Motor neuron (in vitro differentiated cells): ENCODE measurements around the gene MORC2. TPM values are rescaled to one million over a fixed set of nuclear protein-coding genes. Genes with fewer than 3 reads are reported as not detected.

Source experiments
- ATAC-seq, 8 experiments: fragments of 200-7000 bp; cut with Tn5 transposase; replicated peaks in 6 of 8; 2 replicates each; pipeline ENCODE4 v1.8.0; 2021; ENCODE audit warnings: mild to moderate bottlenecking in 8 of 8, moderate library complexity in 8 of 8
- H3K27ac ChIP-seq, 2 donors: fragments of 250-450 bp; sonication (Bioruptor Pico); 2 replicates each; pipeline ENCODE4 v1.9.0; 2021; ENCODE audit warnings: antibody characterized with exemption in 2 of 2, mild to moderate bottlenecking in 2 of 2, moderate library complexity in 1 of 2
- H3K4me1 ChIP-seq, 2 donors: fragments of 250-450 bp; sonication (Bioruptor Pico); replicated peaks in 1 of 2; 2 replicates each; pipeline ENCODE4 v1.6.1; 2021; ENCODE audit warnings: antibody characterized with exemption in 2 of 2, mild to moderate bottlenecking in 2 of 2, moderate library complexity in 1 of 2
- H3K4me3 ChIP-seq, 5 donors: fragments of 250-450 bp; sonication (Bioruptor Pico); 2 replicates each; pipeline ENCODE4 v1.9.0; 2021; ENCODE audit warnings: antibody characterized with exemption in 5 of 5, mild to moderate bottlenecking in 5 of 5, moderate library complexity in 4 of 5
- WGBS, 10 experiments: fragments of 450-650 bp; shearing (Covaris generic); methylation state at CpG; one replicate each; pipeline ENCODE4 v1.0.0; 2022; 5-methylcytosine and 5-hydroxymethylcytosine counted together
- in situ Hi-C, 9 experiments: fragments of 400-800 bp; cut with MboI; loops; one replicate each; pipeline ENCODE4 v1.15.0; 2021; ENCODE audit warnings: low sequenced_read_pairs in 9 of 9, low pct_unique_long_range_greater_than_20kb in 2 of 9; ENCODE audit not compliant: unreplicated experiment in 9 of 9
- total RNA-seq, 8 experiments: library from RNA; unstranded; fragments of 300-600 nt; gene quantifications; 2 replicates each; pipeline versions ENCODE4 v1.2.3 to v1.2.4, GENCODE V29; 2022

The MORC2 gene
- total RNA-seq, 8 experiments from 2014 or later, result 17.5 to 38.5 (median 28.3) TPM

GRCh38 chr22:30882184-30882717, 86.3 kb downstream of the MORC2 start:
- 60 to 100% (median 84%) methylated on average over 1 to 5 of the region's 6 CpGs; no CpG with 5 or more reads in 2 of the 10 experiments for whole genome bisulfite sequencing, 10 experiments
- Histone ChIP-seq H3K4me3 (no peak overlapping the region), H3K4me1 (peaks cover 32 to 40% of the 10 kb centered on the region in 2 donors), H3K27ac (no peak overlapping the region)
- peak in 2 of 8 experiments; percentile 13 to 49 for ATAC-seq
- in situ Hi-C loops, result loop anchor here in 1 of 9 experiments (25.0 kb wide), 1 partner anchor 120 kb away; no protein-coding TSS in a partner anchor

DNA sequence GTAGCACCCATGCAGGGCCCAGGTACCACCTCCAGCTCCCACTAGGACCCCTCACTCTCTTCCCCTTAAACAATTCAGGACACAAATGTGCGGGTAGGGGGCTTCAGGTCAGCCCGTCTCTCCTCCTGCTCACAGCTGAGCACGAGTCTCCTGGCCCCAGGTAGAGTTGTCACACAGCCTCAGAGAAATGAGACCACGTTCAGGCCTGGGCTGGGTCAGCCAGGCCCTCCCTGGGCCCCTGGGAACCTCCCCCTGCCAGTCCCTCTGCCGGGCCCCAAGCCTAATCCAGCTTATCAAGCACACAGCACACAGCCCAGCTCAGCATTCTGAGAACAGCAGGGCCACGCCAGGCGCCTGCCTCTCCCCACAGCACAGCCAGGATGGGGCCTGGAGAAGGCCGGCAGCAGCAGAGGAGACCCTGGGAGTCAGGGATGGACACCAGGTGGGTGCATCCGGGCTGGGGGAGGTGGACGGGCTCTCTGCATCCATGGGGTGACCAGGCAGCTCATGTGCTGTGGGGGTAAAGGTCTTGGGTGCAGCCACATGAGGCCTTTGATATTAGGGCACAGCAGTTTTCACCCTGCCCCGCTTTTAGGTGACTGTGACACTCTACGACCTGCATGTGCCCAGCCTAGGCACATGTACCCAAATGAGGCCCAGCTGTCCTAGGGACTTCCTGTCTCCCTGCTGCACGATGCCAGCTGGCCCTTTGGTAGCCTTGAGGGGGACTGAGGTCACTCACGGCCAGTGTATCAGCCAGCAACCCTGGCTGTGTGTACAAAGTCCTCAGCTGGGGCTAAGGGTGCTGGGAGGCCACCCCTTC, 87.0 kb downstream of the MORC2 start:
- in situ Hi-C loops, result loop anchor here in 1 of 9 experiments (25.0 kb wide), 1 partner anchor 119 kb away; no protein-coding TSS in a partner anchor
- H3K4me3 ChIP-seq, result no peak overlapping the region
- H3K4me1 ChIP-seq, result peaks cover 38 to 42% of the 10 kb centered on the region in 2 donors
- H3K27ac ChIP-seq, result no peak overlapping the region
- WGBS, 10 experiments, result 0 to 94% (median 87%) methylated on average over 1 to 4 of the region's 14 CpGs; no CpG with 5 or more reads in 6 of the 10 experiments
- peak in 7 of 8 experiments; percentile 55 to 82 (median 76) for ATAC-seq

GRCh38 chr22:30880847-30881246, 87.7 kb downstream of the MORC2 start:
- in situ Hi-C loops, result loop anchor here in 1 of 9 experiments (25.0 kb wide), 1 partner anchor 119 kb away; no protein-coding TSS in a partner anchor
- H3K4me1 ChIP-seq, result peaks cover 46 to 47% of the 10 kb centered on the region in 2 donors
- WGBS, 10 experiments, result no CpG with 5 or more reads among the region's 5 CpGs
- no peak overlapping the region for H3K27ac ChIP-seq
- no peak for ATAC-seq
- no peak overlapping the region for H3K4me3 ChIP-seq

DNA sequence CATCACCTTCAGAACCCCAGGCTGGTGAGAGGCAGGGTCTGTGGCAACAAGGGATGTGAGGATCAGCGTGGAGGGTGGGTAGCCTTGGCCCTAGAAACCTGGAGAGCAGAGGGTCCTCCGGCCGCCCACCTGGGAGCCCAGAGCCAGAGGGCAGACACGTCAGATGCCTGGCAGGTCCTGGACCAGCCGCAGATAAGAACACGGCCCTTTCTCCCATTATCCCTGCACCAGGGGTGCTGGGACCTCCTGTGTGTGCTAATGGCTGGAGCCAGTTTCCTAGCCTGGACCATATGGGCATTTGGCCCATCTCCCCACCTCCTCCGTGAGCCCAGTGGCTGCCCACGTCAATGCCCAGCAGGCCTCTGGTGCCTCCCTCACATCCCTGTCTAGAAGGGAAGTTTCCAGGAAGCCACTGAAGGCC, 88.4 kb downstream of the MORC2 start:
- in situ Hi-C loops, result loop anchor here in 1 of 9 experiments (25.0 kb wide), 1 partner anchor 118 kb away; no protein-coding TSS in a partner anchor
- 88 to 100% (median 100%) methylated on average over 1 to 5 of the region's 8 CpGs; no CpG with 5 or more reads in 6 of the 10 experiments for WGBS, 10 experiments
- no peak overlapping the region for H3K4me3 ChIP-seq
- peaks cover 46 to 51% of the 10 kb centered on the region in 2 donors for H3K4me1 ChIP-seq
- no peak for ATAC-seq
- no peak overlapping the region for H3K27ac ChIP-seq

- 0 to 83% (median 72%) methylated on average over 1 to 2 of the region's 8 CpGs; no CpG with 5 or more reads in 7 of the 10 experiments for WGBS, 10 experiments
- no peak overlapping the region for H3K27ac ChIP-seq
- H3K4me1 ChIP-seq, result peaks cover 46 to 51% of the 10 kb centered on the region in 2 donors
- H3K4me3 ChIP-seq, result no peak overlapping the region
- in situ Hi-C loops, result loop anchor here in 1 of 9 experiments (25.0 kb wide), 1 partner anchor 117 kb away; no protein-coding TSS in a partner anchor
- ATAC-seq, result no peak
Observed at GRCh38 chr22:30879415-30879797, 89.2 kb downstream of the MORC2 start.

DNA sequence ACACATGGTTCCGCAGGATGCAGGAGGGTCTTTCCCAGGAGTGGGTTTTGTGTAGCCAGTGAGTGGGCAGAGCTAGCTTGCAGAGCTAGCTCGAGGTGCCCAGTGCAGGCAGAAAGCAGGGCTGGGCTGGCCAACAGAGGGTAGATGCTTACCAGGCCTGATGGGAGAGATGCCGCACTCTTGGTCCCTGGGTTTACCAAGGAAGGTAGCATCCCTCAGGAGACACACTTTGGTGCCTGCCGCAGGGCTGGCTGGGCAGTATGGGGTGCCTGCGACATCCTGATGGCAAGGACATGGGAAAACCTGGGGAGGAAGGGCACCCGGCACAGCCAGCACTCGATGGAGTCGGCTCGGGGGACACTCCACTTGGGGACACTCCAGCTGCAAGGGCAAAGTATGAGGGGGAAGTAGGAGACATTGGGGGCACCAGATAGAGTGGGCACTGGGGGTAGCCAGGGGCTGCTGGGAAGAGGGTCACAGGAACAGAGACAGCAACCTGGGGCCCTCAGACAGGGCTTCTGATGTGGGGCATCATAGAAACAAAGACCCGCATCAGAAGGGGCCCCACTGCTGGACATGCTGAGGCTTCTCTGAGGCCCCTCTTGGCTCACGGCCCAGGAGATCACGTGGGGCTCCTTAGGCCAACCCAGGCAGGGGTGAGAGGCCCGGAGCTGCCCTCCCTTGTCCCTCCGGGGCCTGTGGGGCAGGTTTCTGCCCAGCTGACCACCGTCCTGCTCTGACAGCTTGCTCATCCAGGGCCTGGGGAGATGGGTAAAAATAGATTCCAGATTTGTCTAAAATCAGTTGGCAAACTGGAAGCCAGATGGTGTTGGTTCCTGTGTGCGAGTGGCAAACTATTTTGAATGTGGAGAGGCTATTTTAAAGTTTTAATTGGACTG, 89.8 kb downstream of the MORC2 start:
- no peak overlapping the region for H3K27ac ChIP-seq
- 40 to 83% (median 60%) methylated on average over 1 to 3 of the region's 16 CpGs; no CpG with 5 or more reads in 6 of the 10 experiments for WGBS, 10 experiments
- peaks cover 46 to 51% of the 10 kb centered on the region in 2 donors for H3K4me1 ChIP-seq
- no peak overlapping the region for H3K4me3 ChIP-seq
- ATAC-seq, result peak in 5 of 8 experiments; percentile 62 to 78 (median 67)
- in situ Hi-C loops, result loop anchor here in 1 of 9 experiments (25.0 kb wide), 1 partner anchor 116 kb away; no protein-coding TSS in a partner anchor

DNA sequence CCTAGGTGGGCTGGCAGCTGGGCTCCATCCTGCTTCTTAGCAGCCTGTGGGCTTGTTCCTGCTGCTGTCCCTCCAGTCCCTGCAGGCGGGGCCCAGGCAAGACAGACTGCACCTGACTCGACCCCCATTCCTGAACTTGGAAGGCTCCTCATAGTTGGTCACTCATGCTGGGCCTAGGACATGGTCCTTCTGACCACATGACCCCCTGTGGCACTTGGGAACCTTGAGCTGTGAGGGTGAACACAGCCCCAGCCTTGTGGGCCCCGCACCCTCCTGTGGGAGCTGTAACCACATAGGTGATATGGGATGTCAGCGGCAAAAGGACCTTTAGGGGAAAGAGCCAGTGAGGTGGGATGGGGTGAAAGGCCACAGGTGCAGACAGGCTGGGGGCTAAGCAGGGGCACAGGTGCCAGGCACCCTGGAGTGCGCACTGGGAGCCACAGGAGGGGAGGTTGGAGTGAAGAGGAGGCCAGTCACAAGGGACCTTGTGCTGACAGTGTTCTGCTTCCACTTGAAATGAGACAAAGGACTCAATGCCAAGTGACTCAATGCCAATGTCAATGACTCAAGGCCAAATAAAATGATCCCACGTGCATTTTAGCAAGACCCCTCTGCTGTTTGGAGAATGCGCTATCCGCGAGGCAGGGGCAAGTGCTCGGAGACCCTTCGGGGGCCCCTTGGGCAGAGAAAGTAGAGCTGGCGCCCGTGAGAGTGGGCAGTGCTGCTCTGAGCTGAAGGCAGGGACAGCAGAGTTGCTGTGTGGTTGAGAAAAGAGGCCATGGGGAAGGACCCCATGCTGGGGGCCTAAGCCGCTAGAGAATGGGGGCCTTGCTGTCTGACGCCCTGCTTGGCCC, 90.7 kb downstream of the MORC2 start:
- peak overlapping the region in 1 of 2 donors; percentile 6 for H3K27ac ChIP-seq

GRCh38 chr22:30876915-30877553, 91.5 kb downstream of the MORC2 start:
- peak; percentile 41 to 95 (median 64) for ATAC-seq
- Histone ChIP-seq H3K4me1 (peaks cover 49 to 55% of the 10 kb centered on the region in 2 donors), H3K27ac (peak overlapping the region in 1 of 2 donors; percentile 40), H3K4me3 (no peak overlapping the region)
- in situ Hi-C loops, result loop anchor here in 1 of 9 experiments (25.0 kb wide), 1 partner anchor 115 kb away; no protein-coding TSS in a partner anchor
- WGBS, 10 experiments, result 0 to 70% (median 51%) methylated on average over 1 to 8 of the region's 9 CpGs; no CpG with 5 or more reads in 1 of the 10 experiments

More for the DNA sequence above, 90.7 kb downstream of the MORC2 start:
- in situ Hi-C loops, result loop anchor here in 1 of 9 experiments (25.0 kb wide), 1 partner anchor 116 kb away; no protein-coding TSS in a partner anchor
- 50 to 100% (median 90%) methylated on average over 1 to 9 of the region's 15 CpGs; no CpG with 5 or more reads in 2 of the 10 experiments for WGBS, 10 experiments
- Histone ChIP-seq H3K4me1 (peaks cover 46 to 51% of the 10 kb centered on the region in 2 donors), H3K4me3 (no peak overlapping the region)
- peak in 1 of 8 experiments; percentile 6 for ATAC-seq

DNA sequence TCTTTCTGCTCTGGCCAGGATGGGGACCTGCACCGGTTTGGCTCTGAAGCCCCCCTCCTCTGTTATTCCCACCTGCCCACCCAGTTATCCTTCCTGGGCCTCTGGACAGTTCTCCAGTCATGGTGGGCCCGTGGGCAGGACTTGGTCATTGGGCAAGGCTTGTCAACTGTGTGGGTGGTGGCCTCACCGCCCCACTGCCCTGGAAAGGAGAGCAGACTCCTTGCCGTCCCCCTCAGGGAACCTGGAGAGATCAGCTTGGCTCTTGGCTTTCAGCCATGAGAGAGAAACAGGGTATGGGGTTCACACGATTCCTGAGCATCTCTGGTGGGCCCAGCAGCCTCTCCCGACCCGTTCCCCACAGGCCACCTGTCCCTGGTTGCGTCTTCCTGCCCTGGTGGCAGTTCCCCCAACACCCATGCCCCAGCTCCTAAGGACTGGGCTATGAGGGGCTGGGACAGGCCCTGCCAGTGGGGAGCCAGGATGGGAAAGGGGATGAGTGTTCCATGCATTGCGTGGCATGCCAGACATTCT, 92.3 kb downstream of the MORC2 start:
- Histone ChIP-seq H3K4me1 (peaks cover 45 to 50% of the 10 kb centered on the region in 2 donors), H3K4me3 (no peak overlapping the region), H3K27ac (peak overlapping the region; percentile 40 to 44)
- in situ Hi-C loops, result loop anchor here in 1 of 9 experiments (25.0 kb wide), 1 partner anchor 114 kb away; no protein-coding TSS in a partner anchor
- 90% methylated on average over 2 of the region's 9 CpGs; no CpG with 5 or more reads in 9 of the 10 experiments for WGBS, 10 experiments
- no peak for ATAC-seq

DNA sequence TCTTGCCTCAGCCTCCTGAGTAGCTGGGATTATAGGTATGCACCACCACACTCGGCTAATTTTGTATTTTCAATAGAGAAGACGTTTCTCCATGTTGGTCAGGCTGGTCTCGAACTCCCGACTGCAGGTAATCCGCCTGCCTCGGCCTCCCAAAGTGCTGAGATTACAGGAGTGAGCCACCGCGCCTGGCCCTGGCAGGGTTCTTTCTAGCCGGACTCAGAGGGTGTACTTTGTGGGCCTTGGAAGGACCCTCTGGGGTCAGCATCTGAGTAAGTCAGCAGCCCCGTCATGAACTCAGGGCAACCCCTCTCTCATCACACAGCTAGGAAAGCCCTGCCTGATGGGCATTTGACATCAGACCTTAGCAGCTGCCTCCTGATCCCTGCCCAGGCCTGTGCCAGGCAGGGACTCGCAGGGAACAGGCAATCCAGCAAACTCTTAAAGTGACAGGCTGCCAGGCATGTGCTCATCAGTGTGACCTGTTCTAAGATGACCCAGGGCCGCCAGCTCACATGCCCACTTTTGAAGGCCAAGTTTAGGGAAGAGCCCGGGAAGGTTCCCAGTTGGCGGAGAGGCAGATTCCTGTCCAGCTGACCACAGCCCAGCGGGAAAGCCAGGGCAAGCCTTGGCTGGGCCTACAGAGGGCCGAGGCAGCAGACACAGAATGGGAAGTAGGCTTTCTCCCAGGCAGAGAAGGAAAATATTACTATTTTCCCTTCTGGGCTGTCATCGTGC, 92.9 kb downstream of the MORC2 start:
- Histone ChIP-seq H3K4me1 (peaks cover 42 to 48% of the 10 kb centered on the region in 2 donors), H3K27ac (peak overlapping the region in 1 of 2 donors; percentile 44)
- 20 to 100% (median 82%) methylated on average over 1 to 7 of the region's 17 CpGs; no CpG with 5 or more reads in 2 of the 10 experiments for WGBS, 10 experiments

More for the DNA sequence above, 92.9 kb downstream of the MORC2 start:
- no peak overlapping the region for H3K4me3 ChIP-seq
- in situ Hi-C loops, result loop anchor here in 1 of 9 experiments (25.0 kb wide), 1 partner anchor 113 kb away; no protein-coding TSS in a partner anchor
- ATAC-seq, result no peak
